Ramos (cell line): ENCODE data around the gene SDR9C7.
"Not testable (repeated sequence)": the region's sequence is repeated elsewhere in the genome, so short reads cannot be mapped to it uniquely, and the experiment has no call there.

Source experiments
- in situ Hi-C: fragments of 300-500 bp; cut with MboI; formaldehyde crosslinking; loops from one replicate; pipeline ENCODE4 v1.14.3; 2022; ENCODE audit warnings: low sequenced_read_pairs; ENCODE audit not compliant: unreplicated experiment

SDR9C7 gene

GRCh38 chr12:56954057-56954957, 20.1 kb upstream of the SDR9C7 start:
- in situ Hi-C loops: no loop called here

- in situ Hi-C loops: no loop called here
Observed at GRCh38 chr12:56953314-56953713, 19.1 kb upstream of the SDR9C7 start.

DNA sequence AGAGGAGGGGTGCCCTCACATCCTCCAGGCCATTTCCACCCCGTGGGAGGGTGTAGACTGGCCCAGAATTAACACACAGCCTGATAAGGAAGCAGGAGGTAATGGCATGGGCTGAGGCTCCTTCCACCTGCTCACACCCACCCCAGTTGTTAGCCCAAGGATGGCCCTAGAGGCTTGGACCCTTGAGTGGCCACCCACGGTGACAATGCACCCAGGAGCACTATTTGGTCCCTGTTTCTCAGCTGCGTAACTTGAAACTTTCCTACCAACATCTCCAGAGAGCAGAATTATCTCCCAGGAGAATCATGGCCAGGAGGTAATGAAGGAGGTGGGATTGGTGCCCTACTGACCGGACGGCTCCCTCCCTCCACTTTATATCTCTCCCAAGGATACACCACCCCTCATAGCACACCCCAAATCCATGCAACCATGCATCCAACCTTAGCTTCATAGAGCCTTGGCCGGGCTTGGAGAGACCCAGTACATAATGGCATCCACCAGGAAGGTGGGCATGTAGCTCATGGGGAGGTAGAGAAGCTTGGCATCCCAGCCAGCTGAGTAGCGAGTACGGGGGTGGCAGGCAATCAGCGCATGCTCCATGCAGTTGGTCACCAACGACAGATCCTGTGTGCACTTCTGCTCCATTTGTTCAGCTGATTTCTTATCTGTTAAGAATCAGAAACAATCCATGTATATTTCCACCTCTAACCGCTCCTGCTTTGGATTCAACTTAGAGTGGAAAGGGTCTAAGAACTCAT, 17.6 kb upstream of the SDR9C7 start:
- in situ Hi-C loops: no loop called here

GRCh38 chr12:56948881-56949280, 14.7 kb upstream of the SDR9C7 start:
- in situ Hi-C loops: no loop called here

GRCh38 chr12:56948457-56948777, 14.2 kb upstream of the SDR9C7 start:
- in situ Hi-C loops: no loop called here

- in situ Hi-C loops: no loop called here
Observed at GRCh38 chr12:56947633-56948456, 13.6 kb upstream of the SDR9C7 start.

DNA sequence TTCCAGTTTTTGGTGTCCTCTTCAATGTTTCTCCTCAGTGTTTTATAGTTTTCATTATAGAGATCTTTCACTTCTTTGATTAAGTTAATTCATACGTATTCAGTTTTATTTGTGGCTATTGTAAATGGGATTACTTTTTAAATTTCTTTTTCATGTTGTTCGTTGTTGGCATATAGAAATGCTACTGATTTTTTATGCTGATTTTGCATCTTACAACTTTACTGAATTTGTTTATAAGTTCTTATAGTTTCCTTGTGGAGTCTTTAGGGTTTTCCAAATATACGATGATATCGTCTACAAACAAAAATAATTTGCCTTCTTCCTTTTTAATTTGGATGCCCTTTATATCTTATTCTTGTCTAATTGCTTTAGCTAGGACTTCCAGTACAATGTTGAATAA, 9.7 kb upstream of the SDR9C7 start:
- in situ Hi-C loops: no loop called here

- in situ Hi-C loops: not testable (repeated sequence)
Observed at GRCh38 chr12:56943374-56943773, 9.2 kb upstream of the SDR9C7 start.

DNA sequence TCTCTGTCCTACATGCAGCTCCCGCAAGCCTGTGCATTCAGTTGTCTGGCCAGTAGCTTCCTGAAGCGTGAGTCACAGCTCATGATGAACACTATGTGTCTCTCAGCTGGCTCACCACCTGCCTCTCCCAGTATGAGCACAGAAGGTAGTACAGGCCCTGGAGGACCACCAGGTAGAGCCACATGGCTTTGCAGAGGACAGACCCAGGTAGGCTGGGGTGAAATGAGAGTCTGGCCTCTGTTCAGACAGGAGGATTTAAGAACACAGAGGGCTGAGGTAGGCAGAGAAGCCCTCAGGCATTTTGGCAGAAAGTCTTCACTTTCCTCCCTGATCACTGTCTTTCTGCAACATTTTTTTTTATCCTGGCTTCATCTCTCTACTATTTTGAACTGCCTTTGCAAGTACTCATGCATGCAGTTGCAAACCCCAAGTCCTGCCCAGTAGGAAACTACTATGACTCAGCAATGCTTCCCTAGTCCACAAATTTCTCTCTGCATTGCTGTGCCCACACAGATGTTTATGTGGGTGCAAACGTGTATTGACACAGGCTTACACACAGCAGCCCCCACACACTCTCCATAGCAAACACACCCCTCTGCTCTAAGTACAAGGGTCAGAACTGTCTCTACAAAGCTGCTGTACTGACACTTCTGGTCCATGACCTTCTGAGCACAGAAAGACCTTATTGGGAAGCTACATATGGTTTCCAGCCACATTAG, 7.2 kb upstream of the SDR9C7 start:
- in situ Hi-C loops: no loop called here

- in situ Hi-C loops: not testable (repeated sequence)
Observed at GRCh38 chr12:56940942-56941298, 6.7 kb upstream of the SDR9C7 start.

- in situ Hi-C loops: no loop called here
Observed at GRCh38 chr12:56935752-56936151, 1.5 kb upstream of the SDR9C7 start.

- in situ Hi-C loops: no loop called here
Observed at GRCh38 chr12:56935157-56935556, 949 bp upstream of the SDR9C7 start.

- in situ Hi-C loops: no loop called here
Observed at GRCh38 chr12:56932867-56933266, 1.3 kb downstream of the SDR9C7 start.

- in situ Hi-C loops: no loop called here
Observed at GRCh38 chr12:56932146-56932545, 2.1 kb downstream of the SDR9C7 start.

DNA sequence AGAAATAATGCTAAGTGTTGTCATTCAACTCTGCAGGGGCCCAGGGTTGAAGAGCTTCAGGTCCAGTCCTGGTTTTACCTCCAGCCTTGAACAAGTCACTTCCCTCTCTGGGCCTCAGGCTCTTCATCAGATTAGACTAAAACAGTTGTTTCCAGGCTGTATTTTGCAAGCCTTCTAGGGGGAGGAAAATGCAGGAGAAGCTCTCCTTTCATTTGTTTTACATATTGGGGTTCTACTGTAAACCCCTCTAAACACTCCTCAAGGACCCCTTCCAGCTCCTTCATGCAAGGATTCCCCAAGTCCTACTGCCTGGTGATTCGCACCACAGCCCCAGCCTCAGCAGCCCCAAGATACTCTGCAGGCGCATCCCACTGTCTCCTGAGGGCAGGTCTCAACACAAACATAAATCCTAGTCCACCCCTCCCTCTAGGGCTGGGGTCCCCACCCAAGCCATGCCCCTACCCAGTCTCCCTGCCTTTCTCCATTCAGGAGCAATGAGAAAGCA, 2.7 kb downstream of the SDR9C7 start:
- in situ Hi-C loops: no loop called here

DNA sequence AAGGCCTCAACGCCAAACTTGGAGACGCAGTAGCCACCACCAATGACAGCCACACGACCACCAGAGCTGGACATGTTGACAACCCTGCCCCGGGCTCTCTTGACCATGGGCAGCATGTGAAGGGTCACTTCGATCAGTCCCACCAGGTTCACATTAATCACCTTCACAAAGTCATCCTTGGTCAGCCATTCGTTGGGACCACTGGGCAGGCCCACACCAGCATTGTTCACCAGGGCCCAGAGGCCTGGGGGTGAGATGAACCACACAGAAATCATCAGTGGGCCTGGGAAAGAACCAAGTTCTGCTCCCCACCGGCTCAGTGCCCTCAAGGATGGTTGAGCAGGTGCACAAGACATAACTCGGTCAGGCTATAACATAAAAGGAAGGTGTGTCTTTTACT, 4.0 kb downstream of the SDR9C7 start:
- in situ Hi-C loops: no loop called here

- in situ Hi-C loops: no loop called here
Observed at GRCh38 chr12:56929780-56930179, 4.4 kb downstream of the SDR9C7 start.

GRCh38 chr12:56928262-56928661, 5.9 kb downstream of the SDR9C7 start:
- in situ Hi-C loops: no loop called here

GRCh38 chr12:56927281-56927680, 6.9 kb downstream of the SDR9C7 start:
- in situ Hi-C loops: no loop called here

- in situ Hi-C loops: no loop called here
Observed at GRCh38 chr12:56922031-56922430, 12.2 kb downstream of the SDR9C7 start.
